ENCODE results near the gene SLITRK4. TPM values are rescaled to one million over a fixed set of nuclear protein-coding genes. Genes with fewer than 3 reads are reported as not detected.

SLITRK4 gene, protein sequence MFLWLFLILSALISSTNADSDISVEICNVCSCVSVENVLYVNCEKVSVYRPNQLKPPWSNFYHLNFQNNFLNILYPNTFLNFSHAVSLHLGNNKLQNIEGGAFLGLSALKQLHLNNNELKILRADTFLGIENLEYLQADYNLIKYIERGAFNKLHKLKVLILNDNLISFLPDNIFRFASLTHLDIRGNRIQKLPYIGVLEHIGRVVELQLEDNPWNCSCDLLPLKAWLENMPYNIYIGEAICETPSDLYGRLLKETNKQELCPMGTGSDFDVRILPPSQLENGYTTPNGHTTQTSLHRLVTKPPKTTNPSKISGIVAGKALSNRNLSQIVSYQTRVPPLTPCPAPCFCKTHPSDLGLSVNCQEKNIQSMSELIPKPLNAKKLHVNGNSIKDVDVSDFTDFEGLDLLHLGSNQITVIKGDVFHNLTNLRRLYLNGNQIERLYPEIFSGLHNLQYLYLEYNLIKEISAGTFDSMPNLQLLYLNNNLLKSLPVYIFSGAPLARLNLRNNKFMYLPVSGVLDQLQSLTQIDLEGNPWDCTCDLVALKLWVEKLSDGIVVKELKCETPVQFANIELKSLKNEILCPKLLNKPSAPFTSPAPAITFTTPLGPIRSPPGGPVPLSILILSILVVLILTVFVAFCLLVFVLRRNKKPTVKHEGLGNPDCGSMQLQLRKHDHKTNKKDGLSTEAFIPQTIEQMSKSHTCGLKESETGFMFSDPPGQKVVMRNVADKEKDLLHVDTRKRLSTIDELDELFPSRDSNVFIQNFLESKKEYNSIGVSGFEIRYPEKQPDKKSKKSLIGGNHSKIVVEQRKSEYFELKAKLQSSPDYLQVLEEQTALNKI
- not detected in 2 replicates for total RNA-seq (2014; rRNA removed; shearing (Covaris generic))

DNA sequence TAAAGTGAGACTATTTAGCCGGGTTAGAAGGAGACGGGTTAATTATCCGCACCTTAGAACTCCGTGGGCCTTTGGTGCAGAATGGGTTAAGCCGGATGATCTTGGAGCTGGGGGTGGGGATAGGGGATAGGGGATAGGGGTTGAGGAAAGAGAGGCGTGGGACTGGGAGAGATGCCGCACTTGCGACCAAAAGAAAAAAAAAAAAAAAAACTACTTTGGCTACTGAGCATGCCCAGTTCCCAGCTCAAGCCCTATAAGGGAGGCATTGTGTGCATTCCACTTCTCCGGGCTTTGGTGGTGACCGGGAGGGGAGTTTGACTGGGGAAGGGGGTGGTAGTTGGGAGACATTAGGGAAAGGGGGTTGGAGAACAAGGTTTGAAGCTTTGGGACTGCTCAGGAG is at the start of gene SLITRK4:
TSS of gene SLITRK4 (minus strand) at position 187 of the 400 bp plus-strand sequence. CDS start 4,993 bp downstream, outside the sequence.
- no peak for DNase-seq (ENCODE audit: low spot score)

DNA sequence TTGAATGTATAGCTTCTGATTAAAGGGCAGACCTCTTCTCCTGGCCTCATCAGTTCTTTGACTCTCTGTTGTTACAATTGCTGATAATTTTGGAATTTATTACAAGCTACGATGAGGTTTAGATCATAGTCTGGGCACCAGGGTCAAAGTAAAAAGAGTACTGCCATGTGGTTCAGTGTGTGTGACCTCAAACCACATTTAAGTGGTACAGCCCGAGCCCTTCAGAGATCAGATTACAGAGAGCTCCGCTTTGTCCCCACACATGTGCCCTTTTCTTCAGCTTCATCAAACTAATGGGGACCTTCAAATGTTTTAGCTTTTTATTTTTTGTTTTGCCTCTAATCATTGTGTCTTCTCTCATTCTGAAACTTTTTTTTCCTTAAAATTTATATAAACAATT is 47.6 kb upstream of the SLITRK4 start:
- DNase-seq (ENCODE audit: low spot score): no peak

DNA sequence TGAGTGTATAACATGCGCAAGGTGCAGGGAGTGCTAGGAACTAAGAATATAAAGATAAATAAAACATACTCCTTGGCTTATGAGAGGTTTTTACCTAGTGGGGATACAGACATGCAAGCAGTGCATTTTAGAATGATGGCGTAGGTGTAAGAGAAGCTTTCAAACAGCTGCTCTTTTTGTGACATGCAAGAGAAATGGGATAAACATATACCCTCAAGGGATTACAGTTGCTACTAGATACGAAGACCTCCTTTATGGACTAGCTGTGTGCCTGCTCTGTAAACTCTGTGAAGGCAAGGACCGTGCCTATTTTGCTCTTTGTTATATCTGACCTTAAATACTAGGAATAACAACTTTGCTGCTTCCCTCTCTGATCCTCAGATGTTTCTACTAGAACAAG is 39.0 kb upstream of the SLITRK4 start:
- no peak for DNase-seq (ENCODE audit: low spot score)

DNA sequence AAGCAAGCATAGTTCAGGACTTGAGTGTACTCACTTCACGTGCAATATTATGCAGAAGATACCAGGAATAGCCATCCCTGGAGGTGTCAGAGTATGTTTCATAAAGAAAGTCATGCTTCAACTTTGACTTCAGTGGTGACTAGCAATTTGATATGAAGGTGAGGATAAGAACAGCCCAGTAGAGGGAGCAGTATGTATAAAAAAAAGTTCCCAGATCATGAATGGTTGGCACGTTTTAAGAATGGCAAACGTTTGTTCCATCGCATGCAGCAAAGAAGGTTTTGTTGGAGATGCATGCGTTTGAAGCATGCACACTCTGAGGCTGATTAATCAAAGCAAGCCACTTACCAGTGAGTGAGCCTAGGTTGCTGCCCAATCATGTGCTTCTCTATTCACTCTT is 33.5 kb upstream of the SLITRK4 start:
- peak; percentile 25 for DNase-seq (ENCODE audit: low spot score)

DNA sequence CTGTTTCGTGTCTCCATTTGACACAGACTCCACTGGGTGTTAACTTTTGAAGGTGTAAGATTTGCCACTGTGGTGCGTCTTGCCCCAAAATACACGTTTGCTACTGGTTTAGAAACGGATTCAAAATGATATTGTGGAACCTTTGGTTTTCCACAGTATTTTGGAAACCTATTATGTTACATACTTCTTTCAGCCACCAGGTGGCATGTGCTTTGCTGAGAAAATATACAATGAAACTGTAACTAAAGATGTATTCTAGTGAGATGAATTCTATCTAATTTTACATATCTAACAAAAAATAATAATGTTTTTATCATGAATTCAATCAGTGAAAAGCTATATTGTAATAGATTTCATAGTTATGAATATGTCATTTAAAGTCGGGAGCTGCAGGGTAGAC is 28.4 kb upstream of the SLITRK4 start:
- DNase-seq (ENCODE audit: low spot score): peak; percentile 39

DNA sequence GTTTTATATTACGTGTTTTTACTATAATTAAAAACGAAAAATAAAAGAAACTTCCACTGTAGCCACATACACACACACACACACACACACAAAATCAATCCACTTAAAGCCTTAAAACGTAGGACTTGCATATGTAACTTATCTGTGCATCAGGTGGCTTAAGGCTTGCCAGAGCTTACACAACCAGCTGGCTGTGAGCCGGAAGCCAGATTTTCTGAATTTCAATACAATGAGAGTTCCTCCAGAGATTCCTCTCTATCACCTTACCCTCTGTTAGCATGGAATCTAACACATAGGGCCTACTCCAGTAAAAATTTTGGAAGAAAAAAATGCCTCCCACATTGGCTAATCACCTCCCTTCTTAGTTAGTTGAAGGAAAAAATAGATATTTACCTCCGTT is 27.9 kb upstream of the SLITRK4 start:
- DNase-seq (ENCODE audit: low spot score): no peak

DNA sequence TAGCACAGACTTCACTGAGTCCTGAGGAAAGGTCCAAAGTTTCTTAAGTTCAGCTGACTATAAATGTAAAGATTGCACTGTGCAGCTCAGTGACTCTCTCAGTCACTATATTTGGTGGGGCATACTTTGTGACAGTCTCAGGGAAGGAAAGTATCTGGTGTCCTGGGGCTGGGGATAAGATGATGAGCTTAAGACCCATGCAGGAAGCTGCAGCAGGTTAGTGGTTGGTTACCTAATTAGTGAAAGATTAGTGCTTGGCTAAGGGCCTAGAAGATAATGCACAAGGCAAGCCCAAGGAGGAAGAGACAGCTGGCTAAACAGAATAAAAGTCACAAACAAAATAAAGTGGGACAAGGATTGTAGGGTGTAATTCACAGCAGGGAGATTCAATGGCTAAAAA is 25.4 kb upstream of the SLITRK4 start:
- no peak for DNase-seq (ENCODE audit: low spot score)

DNA sequence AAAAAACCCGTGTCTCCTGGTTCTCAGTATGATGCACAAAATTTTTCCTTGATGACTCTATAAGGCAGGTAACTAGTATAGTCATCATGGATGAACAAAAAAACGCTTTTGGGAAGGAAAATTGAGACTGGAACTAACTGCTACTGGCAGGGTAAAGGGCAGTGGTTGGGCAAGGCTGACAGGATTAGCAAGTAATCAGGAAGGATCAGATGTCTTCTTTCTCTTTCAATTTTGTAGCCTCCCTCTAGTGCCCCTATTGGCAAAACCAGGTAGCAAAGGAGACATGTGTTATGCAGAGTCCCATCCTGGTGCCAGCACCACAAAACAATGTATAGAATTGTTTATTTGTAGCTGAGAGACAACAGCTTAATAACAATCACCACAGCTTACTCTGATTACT is 12.8 kb upstream of the SLITRK4 start:
- DNase-seq (ENCODE audit: low spot score): peak; percentile 43

DNA sequence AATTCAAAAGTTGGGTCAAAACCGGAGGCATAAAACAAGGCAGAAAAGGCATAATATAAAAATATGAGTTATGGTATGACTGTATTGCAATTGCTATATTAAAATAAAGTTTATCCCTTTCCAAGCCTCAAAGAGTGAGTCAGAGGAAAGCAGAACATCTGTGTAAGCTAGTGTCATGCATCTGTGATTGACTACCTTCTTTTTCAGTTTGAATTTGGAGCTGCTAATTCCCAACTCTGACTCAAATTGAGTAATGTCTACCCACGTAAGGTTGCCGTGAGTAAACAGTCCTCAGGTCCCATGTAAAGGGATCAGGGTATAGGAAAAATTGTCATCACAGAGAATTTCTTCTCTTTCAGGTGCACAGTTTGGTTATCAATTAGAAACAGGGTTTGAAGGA is 6.5 kb upstream of the SLITRK4 start:
- DNase-seq (ENCODE audit: low spot score): no peak

DNA sequence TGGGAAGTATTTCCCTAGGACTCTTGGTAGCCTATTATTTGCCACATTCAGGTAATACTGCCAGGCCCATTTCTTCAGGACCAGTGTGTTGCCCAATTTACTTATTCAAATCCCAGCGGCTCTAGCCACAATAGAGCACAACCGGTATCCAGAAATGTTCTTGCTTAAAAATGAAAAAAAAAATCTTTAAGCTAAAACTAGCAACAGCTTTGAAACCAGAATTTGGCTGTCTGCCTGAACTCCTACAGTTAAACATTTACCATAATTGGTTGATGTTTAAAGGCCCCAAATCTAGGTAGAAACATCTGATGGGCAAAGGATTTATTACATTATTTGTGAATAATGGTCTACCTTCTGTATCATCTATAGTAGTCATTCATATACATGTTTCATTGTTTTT is 930 bp upstream of the SLITRK4 start:
- no peak for DNase-seq (ENCODE audit: low spot score)

DNA sequence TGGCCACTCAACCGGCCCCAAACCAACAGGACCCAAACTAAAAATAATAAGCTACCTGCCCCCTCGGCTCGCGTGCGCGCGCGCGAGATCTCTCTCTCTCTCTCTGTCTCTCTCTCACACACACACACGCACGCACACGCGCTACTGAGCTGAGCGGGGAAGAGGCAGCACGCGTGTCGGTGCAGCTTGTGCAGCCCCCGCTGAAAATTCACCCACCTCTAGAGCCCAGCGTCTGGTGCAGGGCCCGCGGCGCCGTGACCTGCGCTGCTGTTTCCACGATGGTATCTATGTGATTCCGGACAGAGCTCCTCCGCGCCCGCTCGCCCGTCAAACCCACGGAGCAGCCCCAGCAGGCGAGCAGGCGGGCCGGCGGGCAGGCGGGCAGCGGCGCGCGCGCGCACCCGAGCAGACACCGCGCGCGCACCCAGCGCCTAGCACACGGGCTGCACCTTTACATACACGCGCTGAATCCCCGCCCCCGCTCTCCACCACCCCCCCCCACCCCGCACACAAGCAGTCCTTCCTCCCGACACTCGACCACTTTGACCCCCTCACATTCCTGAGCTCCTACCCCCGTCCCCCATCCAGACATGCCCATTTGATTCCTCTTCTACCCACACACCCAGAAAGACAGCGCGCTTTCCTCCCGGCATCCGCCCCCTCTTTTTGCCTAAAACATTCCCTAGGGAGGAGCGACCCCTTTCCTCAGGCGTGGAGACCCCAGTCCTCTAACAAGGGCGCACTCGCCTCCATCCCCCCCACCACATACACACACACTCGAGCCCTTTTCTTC is 1.0 kb downstream of the SLITRK4 start:
- no peak for DNase-seq (ENCODE audit: low spot score)

DNA sequence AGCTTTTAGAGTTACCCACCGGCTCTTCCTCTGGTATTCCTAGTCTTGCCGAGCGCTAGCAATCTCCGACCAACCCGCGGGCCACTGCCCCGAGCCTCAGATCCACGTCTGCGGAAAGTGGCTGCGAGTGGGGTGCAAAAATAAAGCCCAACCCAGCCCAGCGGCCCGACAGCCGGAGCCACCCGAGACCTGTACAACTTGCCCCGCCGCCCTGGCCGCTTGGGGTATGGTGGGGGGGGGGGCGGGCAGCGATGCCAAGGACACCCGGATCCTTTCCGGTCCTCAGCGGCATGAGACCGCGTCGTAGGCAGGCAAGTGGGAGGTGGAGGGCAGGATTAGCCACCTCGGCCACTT is 1.6 kb downstream of the SLITRK4 start:
- DNase-seq (ENCODE audit: low spot score): no peak

DNA sequence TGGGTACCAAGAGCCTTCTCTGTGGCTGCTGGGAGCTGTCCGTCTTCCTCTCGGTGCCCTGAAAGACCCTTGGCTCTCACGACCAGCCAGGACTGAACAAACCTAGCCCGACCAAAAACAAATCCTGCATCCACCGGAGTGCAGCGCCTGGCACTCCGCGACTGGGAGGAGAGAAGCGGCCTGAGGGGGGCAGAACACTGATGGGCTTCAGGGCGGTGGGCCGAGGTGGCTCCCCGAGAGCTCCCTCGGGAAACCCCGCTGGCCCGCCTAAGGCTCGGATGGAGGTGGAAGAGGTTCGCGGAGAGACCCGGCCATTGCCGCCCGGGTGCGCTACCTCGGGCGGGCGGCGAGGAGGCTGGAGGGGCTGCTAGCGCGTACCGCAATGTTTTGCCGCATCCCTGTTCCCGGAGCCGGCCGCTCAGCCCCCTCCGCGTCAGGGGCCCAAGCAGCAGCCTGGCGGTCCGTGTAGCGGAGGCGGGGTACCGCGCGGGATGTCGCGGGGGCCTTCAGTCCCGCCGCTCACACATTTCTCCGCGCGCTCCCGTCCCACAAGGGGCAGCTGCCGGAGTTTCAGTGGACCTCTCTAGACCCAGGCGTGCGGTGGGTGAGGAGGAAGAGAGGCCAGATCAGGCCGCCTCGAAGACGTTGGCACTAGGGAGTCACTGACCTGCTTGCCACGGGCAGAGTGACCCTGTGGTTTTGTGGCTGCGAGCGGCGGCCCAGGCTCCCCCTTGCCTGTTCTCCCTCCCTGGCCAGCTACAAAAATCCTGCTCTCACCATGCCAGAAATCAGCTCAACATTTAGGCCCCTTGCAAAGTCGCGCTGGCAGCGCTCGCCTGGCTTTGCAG is 2.2 kb downstream of the SLITRK4 start:
- DNase-seq (ENCODE audit: low spot score): no peak

DNA sequence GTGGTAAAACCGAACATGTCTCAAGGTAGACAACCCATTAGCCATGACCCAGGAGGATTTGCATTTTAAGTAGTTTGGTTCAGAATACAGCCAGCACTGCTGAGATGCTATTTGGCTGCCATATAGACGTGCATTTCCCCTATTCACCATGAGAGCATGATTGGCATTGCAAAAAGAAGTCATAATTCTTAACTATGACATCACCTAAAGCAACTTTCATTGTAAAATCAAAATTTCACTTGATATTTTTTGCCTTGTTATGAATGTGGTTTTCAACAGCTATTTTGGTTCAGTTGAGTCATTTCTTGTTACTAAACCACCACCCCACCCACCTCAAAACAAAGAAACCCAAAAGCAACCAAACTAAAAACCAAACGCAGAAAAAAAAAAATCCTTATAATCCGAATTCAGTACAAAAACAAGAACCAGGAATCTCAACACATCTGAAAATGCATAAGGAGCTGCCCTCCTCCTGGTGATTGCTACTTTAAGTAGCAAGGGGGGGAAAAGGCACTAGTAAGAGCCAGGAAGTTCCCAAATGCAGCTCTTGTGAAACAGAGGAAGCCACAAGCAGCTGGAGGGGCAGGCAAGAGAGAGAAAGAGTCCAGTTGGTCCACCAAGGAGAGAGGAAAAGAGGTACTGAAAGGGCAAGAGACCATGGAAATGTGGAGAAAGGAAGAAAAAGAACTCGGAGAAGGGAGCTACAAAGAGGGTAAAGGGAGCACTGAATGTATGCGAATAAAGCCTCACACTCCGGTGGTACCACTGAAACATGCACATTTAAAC is 3.1 kb downstream of the SLITRK4 start:
- no peak for DNase-seq (ENCODE audit: low spot score)

DNA sequence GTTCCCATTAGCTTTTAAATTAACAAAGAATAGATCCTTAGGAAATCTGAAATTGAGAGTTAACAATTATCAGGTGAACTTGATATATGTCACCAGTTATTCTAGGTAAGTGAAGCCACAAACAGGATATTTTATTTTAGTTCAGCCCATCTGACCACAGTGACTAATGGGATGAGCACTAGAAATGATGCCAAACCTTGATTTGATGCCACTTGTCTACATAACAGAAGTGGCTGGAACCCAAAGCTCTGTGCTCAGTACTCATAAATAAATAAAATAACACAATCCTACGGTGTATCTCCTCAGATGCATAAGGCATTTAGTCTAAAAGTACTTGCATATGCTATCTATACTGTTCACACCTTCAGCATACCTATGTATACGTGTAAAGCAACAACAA is 12.2 kb downstream of the SLITRK4 start:
- no peak for DNase-seq (ENCODE audit: low spot score)

DNA sequence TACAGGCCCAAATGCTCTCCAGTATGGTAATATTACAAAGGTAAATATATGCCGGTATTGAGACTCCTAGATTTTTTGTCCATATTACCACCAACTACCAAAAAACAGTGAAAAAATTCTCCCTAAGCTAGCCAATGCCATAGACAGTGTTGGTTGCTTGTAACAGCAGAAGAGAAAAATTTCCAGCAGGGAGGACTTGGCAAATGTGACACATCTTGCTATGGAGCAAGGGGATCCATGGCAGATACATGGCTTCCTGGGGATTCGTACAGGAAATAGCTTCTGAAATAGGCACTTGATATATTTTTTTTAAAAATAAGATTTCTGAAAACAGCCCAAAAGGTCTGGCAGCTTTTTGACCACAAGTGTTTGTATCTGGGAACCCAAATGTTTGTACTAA is 14.6 kb downstream of the SLITRK4 start:
- no peak for DNase-seq (ENCODE audit: low spot score)

DNA sequence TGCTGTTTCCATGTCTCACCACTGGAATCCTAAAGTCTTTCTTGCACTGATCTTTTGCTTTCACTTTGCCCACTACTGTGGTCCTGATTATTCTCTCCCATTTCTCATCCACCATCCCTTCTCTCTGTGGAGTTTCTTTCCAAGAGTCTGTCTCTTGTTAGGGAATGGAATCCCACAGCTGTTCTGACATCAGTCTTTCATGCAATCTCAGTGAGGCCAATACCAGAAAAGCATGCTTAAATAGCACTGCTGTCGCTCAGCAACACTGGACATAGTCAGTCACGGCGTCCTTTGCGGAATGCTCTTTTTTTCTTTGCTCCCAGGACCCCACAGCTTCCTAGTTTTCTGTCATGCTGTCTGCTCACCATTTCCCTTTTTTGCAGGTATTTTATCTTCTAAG is 20.1 kb downstream of the SLITRK4 start:
- no peak for DNase-seq (ENCODE audit: low spot score)

DNA sequence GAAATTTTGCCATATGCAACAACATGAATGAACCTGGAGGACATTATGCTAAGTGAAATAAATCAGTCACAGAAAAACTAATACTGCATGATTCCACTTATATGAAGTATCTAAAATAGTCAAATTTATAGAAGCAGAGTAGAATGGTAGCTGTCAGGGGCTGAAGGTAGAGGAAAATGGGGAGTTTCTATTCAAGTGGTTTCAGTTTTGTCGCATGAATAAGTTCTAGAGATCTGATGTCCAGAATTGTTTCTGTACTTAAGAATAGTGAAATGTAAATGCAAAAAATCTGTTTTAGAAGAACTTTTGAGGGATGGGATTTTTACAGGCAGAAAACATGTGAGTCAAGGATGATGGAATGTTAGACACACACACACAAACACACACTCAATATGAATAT is 34.1 kb downstream of the SLITRK4 start:
- no peak for DNase-seq (ENCODE audit: low spot score)

DNA sequence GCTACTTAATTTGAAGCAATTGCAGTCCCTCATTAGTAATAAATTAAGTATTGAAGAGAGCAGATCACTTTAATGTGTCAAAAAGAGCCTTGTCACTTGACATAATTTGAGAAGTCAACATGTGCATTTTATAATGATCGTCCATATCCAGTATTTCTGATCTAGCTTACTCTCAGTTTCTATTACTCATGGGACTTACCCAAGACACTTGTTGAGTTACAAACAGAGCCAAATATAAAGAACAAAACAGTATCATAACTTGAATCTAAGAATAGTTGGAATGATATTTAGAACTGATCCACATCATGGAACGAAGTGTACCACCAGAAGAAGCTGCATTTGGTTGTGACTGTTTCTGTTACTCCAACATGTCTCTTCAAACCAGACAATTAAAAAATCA is 54.7 kb downstream of the SLITRK4 start:
- DNase-seq (ENCODE audit: low spot score): no peak

DNA sequence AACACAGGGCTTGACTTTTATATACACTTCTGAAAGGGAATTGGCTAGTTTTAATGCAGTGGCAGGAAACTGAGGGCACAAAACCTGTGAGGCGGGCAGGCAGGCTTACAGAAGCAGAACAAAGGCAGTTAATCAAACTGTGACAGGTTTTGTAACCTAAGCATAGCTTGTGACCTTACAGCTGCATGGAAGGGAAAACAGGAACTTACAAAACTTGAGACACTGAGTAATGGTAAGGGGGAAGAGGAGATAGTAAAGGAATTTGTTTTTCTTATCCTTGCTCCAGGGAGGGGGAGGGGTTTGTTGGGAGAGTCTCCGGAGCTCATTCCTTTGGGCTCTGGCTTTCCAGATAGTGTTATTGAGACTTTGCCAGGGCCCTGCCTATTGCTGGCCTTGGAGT is 55.6 kb downstream of the SLITRK4 start:
- no peak for DNase-seq (ENCODE audit: low spot score)
